Mesendoderm (in vitro differentiated cells): ENCODE results near the gene DUSP1.

Experiments used
- DNase-seq: peaks from one replicate; pipeline ENCODE4 v3.0.0; 2013
- H2AK5ac ChIP-seq: 2 replicates; pipeline ENCODE4 v1.6.1; 2013; ENCODE audit warnings: low read length, inconsistent platforms
- H2BK120ac ChIP-seq: 2 replicates; pipeline ENCODE4 v1.6.1; 2013; ENCODE audit warnings: low read depth, mild to moderate bottlenecking, low read length, moderate library complexity, mixed read lengths
- H2BK15ac ChIP-seq: replicated peaks from 2 replicates; pipeline ENCODE4 v1.6.1; 2013; ENCODE audit warnings: low read depth, mild to moderate bottlenecking, moderate library complexity
- H2BK5ac ChIP-seq: 2 replicates; pipeline ENCODE4 v1.6.1; 2013; ENCODE audit warnings: low read length, inconsistent platforms
- H3K18ac ChIP-seq: 2 replicates; pipeline ENCODE4 v1.6.1; 2013; ENCODE audit warnings: mild to moderate bottlenecking, low read length, mixed read lengths
- H3K23ac ChIP-seq: one replicate; pipeline ENCODE4 v1.6.1; 2013; ENCODE audit warnings: low read length
- H3K27ac ChIP-seq: 2 replicates; pipeline ENCODE4 v1.5.1; 2013; ENCODE audit warnings: low read depth, mild to moderate bottlenecking, inconsistent platforms, low read length, moderate library complexity
- H3K27me3 ChIP-seq: 2 replicates; pipeline ENCODE4 v1.6.1; 2013; ENCODE audit warnings: low read length, control low read depth, mild to moderate bottlenecking, inconsistent platforms; ENCODE audit not compliant: insufficient read depth, poor library complexity
- H3K36me3 ChIP-seq: 2 replicates; pipeline ENCODE4 v1.6.1; 2013; ENCODE audit warnings: low read length, inconsistent platforms; ENCODE audit not compliant: control insufficient read depth, insufficient read depth
- H3K4ac ChIP-seq: one replicate; pipeline ENCODE4 v1.6.1; 2013; ENCODE audit warnings: low read depth, mild to moderate bottlenecking, low read length, moderate library complexity
- H3K4me1 ChIP-seq: 2 replicates; pipeline ENCODE4 v1.6.1; 2013; ENCODE audit warnings: low read depth, low read length, inconsistent platforms; ENCODE audit not compliant: control insufficient read depth
- H3K4me2 ChIP-seq: 2 replicates; pipeline ENCODE4 v1.6.1; 2013; ENCODE audit warnings: low read length
- H3K4me3 ChIP-seq: 2 replicates; pipeline ENCODE4 v1.5.1; 2013; ENCODE audit warnings: mild to moderate bottlenecking, low read length
- H3K56ac ChIP-seq: one replicate; pipeline ENCODE4 v1.6.1; 2013; ENCODE audit warnings: low read length
- H3K79me1 ChIP-seq: 2 replicates; pipeline ENCODE4 v1.6.1; 2013; ENCODE audit warnings: low read length, inconsistent platforms
- H3K79me2 ChIP-seq: 2 replicates; pipeline ENCODE4 v1.6.1; 2013; ENCODE audit warnings: mild to moderate bottlenecking, low read length; ENCODE audit not compliant: control insufficient read depth, insufficient read depth
- H3K9ac ChIP-seq: 2 replicates; pipeline ENCODE4 v1.6.1; 2013; ENCODE audit warnings: low read length, inconsistent platforms
- H4K5ac ChIP-seq: one replicate; pipeline ENCODE4 v1.6.1; 2013; ENCODE audit warnings: low read length
- H4K8ac ChIP-seq: one replicate; pipeline ENCODE4 v1.6.1; 2013; ENCODE audit warnings: low read depth, mild to moderate bottlenecking, control low read depth, low read length, moderate library complexity
- WGBS: extraction: QIAGEN DNeasy Blood & Tissue Kit; methylation state at CpG from one replicate; pipeline ENCODE4 v1.1.7; 2013; ENCODE audit warnings: low lambda C conversion rate, missing lambda C conversion rate; ENCODE audit not compliant: insufficient coverage; ENCODE audit errors: extremely low coverage; 5-methylcytosine and 5-hydroxymethylcytosine counted together

DUSP1 gene

DNA sequence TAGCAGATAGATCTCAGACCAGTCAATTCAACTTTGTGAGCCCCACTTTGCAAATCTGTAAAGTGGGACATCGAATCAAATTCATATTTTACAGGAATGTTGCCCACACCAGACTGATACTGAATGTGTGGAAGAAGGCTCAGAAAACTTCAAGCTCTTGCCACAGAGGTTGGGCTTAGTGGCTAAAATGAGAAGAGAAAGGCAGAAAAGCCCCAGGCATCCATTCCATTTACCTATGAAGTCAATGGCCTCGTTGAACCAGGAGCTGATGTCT is 1.7 kb downstream of the DUSP1 start:
- H2BK120ac ChIP-seq = no peak overlapping the region
- no peak overlapping the region for H4K5ac ChIP-seq
- no peak overlapping the region for H4K8ac ChIP-seq
- H3K56ac ChIP-seq = no peak overlapping the region
- H3K4ac ChIP-seq = no peak overlapping the region
- no peak overlapping the region for H3K4me2 ChIP-seq
- H3K9ac ChIP-seq = peak overlapping the region; percentile 2
- H3K18ac ChIP-seq = no peak overlapping the region
- H3K79me2 ChIP-seq = peaks cover 16% of the 10 kb centered on the region
- H3K79me1 ChIP-seq = peaks cover 14% of the 10 kb centered on the region
- H3K27ac ChIP-seq = no peak overlapping the region
- H3K36me3 ChIP-seq = peaks cover 3% of the 10 kb centered on the region
- H3K23ac ChIP-seq = no peak overlapping the region
- H3K4me3 ChIP-seq = no peak overlapping the region
- H2AK5ac ChIP-seq = no peak overlapping the region
- WGBS = no CpG with 5 or more reads among the region's 2 CpGs
- H2BK5ac ChIP-seq = no peak overlapping the region
- no peak overlapping the region for H2BK15ac ChIP-seq
- DNase-seq = no peak
- H3K27me3 ChIP-seq = no peaks in the 10 kb centered on the region
- H3K4me1 ChIP-seq = peaks cover 7% of the 10 kb centered on the region

DNA sequence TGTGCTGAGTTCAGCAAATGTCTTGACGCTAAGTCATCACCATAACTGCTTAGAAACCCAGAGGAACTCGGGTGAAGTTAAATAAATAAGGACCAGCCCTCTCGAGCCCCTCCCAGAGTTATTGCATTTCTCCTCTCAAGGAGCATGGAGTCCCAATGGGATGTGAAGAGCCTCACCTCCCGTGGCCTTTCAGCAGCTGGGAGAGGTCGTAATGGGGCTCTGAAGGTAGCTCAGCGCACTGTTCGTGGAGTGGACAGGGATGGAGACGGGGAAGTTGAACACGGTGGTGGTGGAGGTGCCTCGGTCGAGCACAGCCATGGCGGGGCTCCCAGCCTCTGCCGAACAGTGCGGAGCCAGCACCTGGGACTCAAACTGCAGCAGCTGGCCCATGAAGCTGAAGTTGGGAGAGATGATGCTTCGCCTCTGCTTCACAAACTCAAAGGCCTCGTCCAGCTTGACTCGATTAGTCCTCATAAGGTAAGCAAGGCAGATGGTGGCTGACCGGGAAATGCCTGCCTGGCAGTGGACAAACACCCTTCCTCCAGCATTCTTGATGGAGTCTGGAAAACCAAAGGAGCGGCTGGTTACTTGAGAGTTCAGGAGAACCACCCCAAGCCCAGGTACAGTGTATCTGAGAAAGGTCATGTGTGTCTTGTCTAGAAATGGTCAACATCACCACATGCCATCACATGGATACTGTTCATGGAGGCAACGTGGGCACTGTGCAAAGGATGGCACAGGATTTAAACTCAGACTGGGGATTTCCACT is 2.2 kb downstream of the DUSP1 start:
- no peak overlapping the region for H3K27ac ChIP-seq
- peaks cover 7% of the 10 kb centered on the region for H3K4me1 ChIP-seq

DNA sequence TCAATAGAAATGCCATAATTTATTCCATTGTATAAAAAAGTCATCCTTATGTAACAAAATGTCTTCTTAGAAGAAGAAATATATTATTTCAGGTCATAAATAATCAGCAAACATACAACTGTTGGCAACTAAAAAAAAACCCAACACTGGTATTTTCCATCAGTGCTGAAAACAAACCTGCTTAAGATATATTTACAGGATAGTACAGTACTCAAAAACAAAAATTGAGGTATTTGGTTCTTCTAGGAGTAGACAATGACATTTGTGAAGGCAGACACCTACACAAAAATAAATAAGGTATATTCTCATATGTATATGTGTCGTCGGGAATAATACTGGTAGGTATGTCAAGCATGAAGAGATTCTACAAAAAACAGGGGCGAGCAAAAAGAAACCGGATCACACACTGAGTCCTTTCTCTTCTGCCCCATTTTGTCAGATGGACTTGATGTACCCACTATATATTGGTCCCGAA is 2.9 kb downstream of the DUSP1 start:
- no peak overlapping the region for H3K4me3 ChIP-seq
- no peak overlapping the region for H2BK15ac ChIP-seq
- H2AK5ac ChIP-seq = no peak overlapping the region
- H3K4ac ChIP-seq = no peak overlapping the region
- WGBS = no CpG with 5 or more reads among the region's 5 CpGs
- no peak overlapping the region for H3K23ac ChIP-seq
- no peak overlapping the region for H2BK120ac ChIP-seq
- no peaks in the 10 kb centered on the region for H3K27me3 ChIP-seq
- no peak overlapping the region for H3K56ac ChIP-seq
- peaks cover 3% of the 10 kb centered on the region for H3K36me3 ChIP-seq
- DNase-seq = no peak
- H3K79me2 ChIP-seq = peaks cover 16% of the 10 kb centered on the region
- H4K5ac ChIP-seq = no peak overlapping the region
- H3K79me1 ChIP-seq = peaks cover 14% of the 10 kb centered on the region
- H3K27ac ChIP-seq = no peak overlapping the region
- H3K4me1 ChIP-seq = peaks cover 7% of the 10 kb centered on the region
- no peak overlapping the region for H4K8ac ChIP-seq
- no peak overlapping the region for H3K9ac ChIP-seq
- H3K4me2 ChIP-seq = no peak overlapping the region
- H3K18ac ChIP-seq = no peak overlapping the region
- H2BK5ac ChIP-seq = no peak overlapping the region

More for the DNA sequence above, 2.2 kb downstream of the DUSP1 start:
- no peak overlapping the region for H3K56ac ChIP-seq
- peak; percentile 27 for DNase-seq
- no peak overlapping the region for H3K9ac ChIP-seq
- H3K23ac ChIP-seq = no peak overlapping the region
- H2AK5ac ChIP-seq = no peak overlapping the region
- H3K4me2 ChIP-seq = no peak overlapping the region
- peaks cover 3% of the 10 kb centered on the region for H3K36me3 ChIP-seq
- no peak overlapping the region for H2BK15ac ChIP-seq
- no peak overlapping the region for H4K5ac ChIP-seq
- no peak overlapping the region for H3K4me3 ChIP-seq
- no CpG with 5 or more reads among the region's 20 CpGs for WGBS
- H3K4ac ChIP-seq = no peak overlapping the region
- H3K18ac ChIP-seq = no peak overlapping the region
- H3K27me3 ChIP-seq = no peaks in the 10 kb centered on the region
- no peak overlapping the region for H2BK120ac ChIP-seq
- H4K8ac ChIP-seq = no peak overlapping the region
- H2BK5ac ChIP-seq = no peak overlapping the region
- H3K79me2 ChIP-seq = peaks cover 16% of the 10 kb centered on the region
- H3K79me1 ChIP-seq = peaks cover 14% of the 10 kb centered on the region

DNA sequence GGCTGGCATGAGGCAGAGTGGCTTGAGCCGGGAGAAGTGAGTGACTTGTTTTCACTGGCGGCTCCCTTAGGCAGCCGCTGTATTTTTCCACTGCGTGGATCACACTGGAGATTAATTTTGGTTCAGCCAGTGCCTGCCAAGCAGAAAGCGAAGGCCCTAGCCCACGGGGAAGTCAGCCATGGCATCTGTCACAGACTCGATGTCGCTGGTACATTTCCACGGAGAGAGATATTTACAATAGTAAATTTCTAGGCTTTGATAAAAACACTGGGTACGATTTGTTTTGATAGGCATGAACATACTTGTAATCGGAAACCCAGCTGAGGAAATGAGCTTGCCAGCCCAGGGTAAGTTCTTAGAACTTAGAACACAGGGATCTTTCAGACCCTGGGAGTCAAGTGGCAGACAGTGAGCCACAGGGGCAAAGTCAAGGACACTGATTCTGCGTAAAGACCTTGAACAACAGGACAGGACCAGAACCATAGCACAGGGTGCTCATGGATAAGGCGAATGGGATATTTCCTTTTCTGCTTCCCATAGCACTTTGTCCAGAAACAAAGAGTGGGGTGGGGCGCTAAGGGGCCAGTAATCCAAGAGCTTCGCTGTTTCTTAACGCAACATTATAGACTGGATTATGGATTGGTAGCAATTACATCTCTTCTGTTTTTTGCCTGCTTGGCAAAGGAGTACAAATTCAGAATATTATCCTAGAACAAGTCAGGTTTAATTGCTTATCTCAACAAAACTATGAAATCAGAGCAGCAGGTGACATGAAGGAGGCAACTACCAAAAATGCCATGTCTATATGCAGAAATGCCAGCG is 4.5 kb downstream of the DUSP1 start:
- Histone ChIP-seq H3K27me3 (no peaks in the 10 kb centered on the region), H3K79me2 (peaks cover 16% of the 10 kb centered on the region), H4K5ac (no peak overlapping the region), H3K18ac (no peak overlapping the region), H2BK5ac (no peak overlapping the region), H2AK5ac (no peak overlapping the region), H2BK15ac (no peak overlapping the region), H3K4me3 (no peak overlapping the region), H3K4ac (no peak overlapping the region), H3K4me1 (peaks cover 7% of the 10 kb centered on the region), H3K9ac (no peak overlapping the region), H3K27ac (no peak overlapping the region), H3K56ac (peak overlapping the region; percentile 46), H2BK120ac (no peak overlapping the region), H4K8ac (no peak overlapping the region), H3K36me3 (peaks cover 3% of the 10 kb centered on the region), H3K79me1 (peaks cover 14% of the 10 kb centered on the region), H3K4me2 (no peak overlapping the region), H3K23ac (no peak overlapping the region)
- peak; percentile 34 for DNase-seq
- no CpG with 5 or more reads among the region's 17 CpGs for WGBS

DNA sequence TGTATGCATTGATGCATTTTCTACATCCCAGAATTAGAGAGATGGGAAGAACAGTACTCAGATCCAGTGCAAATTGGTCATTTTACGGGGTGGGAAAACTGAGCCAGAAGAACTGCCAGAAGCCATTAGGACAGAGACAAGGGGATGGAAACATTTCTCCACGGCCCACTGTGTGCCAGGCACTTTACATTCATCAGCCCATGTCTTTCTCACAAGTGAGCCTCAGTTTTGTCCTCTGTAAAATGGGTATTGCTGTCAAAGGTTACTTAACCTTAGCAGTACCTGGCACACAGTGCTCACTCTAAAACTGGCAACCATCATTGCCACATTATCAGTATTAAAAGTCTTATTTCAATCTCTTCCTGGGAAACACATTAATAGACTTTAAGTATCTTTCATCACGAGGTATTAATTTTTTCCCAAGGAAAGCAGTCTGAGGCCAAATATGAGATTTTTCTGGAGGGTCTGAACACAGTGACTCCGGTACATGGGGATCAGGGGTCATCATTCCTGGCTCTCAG is 5.2 kb downstream of the DUSP1 start:
- H3K56ac ChIP-seq = no peak overlapping the region
- peaks cover 7% of the 10 kb centered on the region for H3K4me1 ChIP-seq
- DNase-seq = no peak
- H3K79me2 ChIP-seq = peaks cover 16% of the 10 kb centered on the region
- no peaks in the 10 kb centered on the region for H3K27me3 ChIP-seq
- no peak overlapping the region for H3K4ac ChIP-seq
- H3K4me2 ChIP-seq = peak overlapping the region; percentile 2
- no peak overlapping the region for H3K23ac ChIP-seq
- no peak overlapping the region for H2BK5ac ChIP-seq
- peaks cover 14% of the 10 kb centered on the region for H3K79me1 ChIP-seq
- peaks cover 3% of the 10 kb centered on the region for H3K36me3 ChIP-seq
- WGBS = no CpG with 5 or more reads among the region's 4 CpGs
- H4K5ac ChIP-seq = no peak overlapping the region
- H4K8ac ChIP-seq = no peak overlapping the region
- H3K4me3 ChIP-seq = no peak overlapping the region
- no peak overlapping the region for H2BK120ac ChIP-seq
- H3K27ac ChIP-seq = no peak overlapping the region
- H2BK15ac ChIP-seq = no peak overlapping the region
- H3K18ac ChIP-seq = no peak overlapping the region
- no peak overlapping the region for H2AK5ac ChIP-seq
- no peak overlapping the region for H3K9ac ChIP-seq
